GM18511 (cell line): ENCODE results near the gene NDUFS6.
A peak's percentile ranks its signal among the peaks of the same experiment; 100 is the strongest.
"Not testable (repeated sequence)": the region's sequence is repeated elsewhere in the genome, so short reads cannot be mapped to it uniquely, and the experiment has no call there.

ENCODE experiments used
- ATAC-seq: cut with Tn5 transposase; IDR thresholded peaks from one replicate; pipeline ENCODE4 v1.9.1; 2021; ENCODE audit warnings: mild to moderate bottlenecking, moderate library complexity; ENCODE audit not compliant: unreplicated experiment

Gene NDUFS6

DNA sequence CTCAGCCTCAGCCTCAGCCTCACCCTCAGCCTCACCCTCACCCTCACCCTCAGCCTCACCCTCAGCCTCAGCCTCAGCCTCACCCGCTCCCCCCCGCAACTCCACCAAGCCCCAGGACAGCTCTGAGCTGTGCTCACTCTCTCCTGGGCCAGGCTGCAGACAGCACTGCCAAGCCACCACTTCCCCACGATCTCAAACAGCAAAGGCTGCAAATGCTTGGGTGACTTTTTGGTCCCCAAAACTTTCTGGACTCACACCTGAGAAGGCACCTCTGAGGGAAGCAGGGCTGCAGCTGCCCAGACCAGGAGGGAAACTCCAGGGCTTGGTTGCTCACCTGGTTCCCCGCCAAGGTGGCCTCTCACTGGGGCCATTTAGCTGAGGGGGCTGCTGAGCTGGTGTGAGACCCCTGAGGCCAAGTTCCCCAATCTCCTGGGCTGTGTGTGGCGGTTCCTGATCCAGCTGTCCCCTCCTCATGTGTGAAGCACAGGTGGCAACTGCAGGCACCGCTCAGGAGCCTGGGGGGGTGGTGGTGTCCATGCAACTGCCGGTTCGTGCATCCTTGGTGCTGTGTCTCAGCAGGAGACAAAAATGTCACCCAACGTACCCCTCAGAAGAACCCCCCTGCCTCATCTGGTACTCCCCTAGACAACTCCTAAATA is 19.4 kb upstream of the NDUFS6 start:
- no peak for ATAC-seq

DNA sequence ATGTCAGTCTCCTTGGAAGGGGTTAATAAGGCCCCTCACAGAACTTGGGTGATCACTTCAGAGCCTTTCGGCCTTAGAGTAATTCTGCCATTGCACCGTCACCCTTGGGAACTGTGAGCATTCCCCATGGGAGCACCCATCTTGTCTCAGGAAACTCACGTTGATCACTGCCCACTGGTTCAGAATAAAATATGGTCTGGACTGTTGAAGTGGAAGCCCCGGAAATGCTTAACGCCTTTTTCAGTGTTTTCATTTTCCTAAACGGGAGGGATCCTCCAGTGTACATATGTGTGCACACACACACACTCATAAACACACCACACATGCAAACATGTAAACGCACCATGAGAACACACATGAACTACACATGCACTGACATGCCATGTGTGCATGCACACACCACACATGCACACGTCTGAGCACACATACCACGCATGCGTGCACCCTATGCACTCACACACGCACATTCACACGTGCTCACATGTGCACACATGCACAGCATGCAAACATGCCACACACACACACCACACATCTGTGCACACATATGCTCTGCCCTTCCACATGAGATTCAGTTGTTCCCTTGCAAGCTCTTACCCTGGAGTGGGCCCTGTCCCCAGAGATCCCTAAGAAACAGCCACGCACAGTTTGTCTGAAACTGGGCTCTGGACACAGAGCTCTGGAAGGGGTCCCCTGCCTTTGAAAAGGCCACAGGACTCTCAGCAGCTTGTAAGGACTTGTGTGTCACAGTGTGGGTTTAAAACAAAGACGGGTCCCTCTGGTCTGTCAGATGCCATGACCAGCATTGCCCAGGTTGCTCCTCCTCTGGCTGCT is 18.6 kb upstream of the NDUFS6 start:
- no peak for ATAC-seq

DNA sequence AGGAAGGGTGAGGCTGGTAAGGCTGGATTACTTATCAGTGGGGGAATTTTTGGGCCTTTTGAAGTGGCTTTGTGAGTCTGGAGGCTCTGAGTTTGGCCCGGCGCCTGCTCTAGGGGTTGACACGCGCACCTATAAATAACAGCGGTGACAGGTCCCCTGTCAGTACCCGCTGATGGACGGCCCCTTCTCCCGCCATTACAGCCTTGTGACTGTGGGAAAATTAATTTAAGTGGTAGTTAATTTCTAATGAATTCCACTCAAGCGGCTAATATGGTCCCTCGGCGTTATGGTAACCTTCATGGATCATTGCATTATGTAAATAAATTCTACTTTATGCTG is 18.0 kb upstream of the NDUFS6 start:
- peak; percentile 89 for ATAC-seq

DNA sequence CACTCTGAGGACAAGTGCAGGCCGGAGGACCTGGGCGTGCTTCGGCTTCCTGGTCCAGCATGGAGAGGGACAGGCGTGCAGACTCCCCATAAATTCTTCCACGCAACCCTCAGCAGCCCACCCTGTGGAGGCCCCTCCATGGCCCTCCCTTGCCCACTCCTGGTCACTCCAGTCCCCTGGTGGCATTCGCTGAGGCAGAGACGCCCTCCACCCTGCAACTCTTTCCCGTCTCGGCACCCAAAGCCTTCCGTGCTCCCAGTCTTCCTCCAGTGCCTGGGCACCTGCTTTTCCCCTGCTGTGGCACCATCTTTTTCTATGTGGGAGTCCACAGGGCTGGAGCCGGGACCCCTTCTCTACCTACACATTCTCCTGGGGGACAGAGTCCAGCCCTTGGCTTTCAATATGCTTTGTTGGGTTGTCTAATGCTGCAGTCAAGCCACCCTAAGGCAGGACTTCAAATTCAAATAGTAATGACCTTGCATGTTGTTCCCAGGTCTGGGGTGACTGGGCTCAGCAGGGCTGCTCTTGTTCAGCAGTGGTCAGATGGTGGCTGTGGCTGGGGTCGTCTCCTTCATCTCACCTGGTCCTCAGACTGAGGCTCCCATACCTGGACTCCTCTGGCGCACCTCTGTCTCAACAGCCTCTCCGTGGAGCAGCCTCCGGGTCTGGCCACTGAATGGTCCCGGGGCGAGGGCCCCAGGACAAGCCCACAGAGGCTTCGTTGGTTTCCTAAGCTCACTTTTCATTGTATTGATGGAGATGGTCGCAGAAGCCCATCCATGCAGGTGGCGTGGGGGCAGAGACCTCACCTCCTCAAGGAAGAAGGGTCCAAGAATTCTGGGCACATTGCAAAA is 16.8 kb upstream of the NDUFS6 start:
- no peak for ATAC-seq

DNA sequence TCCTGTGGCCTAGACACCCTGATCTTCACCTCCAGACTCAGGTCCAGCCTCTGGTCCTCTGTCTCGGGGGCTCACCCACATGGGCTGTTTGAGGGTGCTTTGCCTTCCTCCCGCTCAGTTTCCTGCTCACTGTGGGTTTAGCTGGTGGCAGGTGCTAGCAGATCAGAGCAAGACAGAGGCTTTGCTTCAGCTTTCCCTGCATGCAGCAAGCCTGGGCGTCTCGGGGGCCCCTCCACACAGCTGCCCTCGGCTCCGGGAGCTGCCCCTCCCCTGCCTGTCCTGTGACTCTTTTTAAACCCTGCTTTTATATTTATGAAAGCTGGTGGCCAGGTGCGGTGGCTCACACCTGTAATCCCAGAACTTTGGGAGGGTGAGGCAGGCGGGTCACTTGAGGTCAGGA is 16.1 kb upstream of the NDUFS6 start:
- no peak for ATAC-seq

DNA sequence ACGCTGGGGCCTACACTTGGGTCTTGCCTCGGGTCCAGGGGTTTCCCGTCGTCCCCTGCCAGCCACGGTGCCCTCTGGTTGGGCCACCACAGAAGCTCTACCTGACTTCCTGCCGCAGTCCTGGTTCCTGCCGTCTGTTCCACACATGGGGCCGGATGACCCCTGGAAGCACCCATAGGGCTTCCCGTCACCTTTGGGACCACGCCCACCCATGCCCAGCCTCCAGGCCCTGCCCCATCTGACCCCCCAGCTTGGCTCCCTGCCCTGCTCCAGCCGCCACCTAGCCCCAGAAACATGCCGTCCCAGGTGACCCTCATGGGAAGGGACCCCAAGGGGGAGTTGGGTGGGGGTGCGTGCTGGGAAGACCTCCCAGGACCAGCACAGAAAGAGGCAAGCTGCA is 15.2 kb upstream of the NDUFS6 start:
- no peak for ATAC-seq

DNA sequence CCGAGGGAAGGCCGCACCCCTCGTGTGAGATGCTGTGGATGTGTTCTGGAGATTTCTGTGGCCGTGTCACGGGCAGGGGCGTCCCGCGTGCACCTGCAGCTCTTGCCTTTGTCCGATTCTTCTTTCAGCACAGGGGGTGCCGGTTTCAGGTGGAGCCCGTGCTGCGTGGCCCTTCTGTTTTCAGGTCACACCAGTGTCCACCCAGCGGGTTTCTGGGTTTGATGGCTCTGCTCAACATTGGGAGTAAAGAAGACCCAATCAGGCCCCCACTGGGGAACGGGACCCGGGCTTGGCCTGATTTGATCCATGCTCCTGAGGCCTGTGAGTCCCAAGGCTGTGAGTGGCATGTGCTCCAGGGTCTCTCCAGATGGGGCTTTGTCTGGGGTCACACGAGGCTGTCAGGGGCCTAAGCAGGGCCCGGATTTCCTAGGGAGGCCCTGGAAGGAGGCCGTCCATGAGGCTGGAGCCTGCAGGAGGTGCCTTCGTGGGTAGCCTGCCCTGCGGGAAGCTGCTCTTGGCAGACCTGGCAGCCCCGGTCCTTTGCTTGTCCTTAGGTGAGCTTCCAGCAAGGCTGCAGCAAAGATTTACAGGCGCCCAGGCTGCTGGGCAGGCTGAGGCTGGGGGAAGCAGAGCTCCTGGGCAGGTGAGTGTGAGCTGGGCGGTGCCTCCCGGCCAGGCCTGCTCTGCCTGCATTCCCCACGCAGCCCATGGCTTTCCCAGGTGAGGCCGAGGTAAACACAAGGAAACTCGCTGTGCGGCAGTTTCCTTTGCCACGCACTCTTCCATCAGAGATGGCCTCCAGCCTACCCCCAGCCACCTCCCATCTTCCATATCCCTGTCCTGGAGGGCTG is 14.4 kb upstream of the NDUFS6 start:
- ATAC-seq: no peak

DNA sequence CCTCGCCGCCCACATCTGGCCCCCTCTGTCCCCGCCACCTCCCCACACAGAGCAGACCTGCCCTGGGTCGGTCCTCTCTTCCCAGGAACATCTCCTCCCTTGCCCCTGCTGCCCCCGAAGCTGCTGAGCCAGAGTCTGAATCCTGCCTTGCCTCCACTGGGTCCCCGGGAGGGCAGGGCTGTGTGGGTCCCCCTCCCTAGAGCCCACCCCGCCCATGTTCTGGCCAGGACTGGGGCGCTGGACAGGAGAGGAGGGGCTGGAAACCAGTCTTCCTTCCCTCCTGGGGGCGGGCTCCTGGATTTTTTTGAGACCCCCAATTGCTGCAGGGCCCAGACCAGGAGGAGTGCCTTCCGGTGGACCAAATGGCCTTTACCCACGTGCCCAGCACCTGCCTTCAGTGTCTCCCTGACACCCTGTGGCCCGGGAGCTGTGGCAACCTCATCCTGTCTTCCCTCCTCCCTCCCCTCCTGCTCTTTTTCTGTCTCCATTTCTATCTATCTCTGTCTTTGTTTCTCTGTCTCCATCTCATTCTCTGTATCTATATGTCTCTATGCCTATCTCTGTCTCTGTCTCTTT is 13.6 kb upstream of the NDUFS6 start:
- ATAC-seq: no peak

DNA sequence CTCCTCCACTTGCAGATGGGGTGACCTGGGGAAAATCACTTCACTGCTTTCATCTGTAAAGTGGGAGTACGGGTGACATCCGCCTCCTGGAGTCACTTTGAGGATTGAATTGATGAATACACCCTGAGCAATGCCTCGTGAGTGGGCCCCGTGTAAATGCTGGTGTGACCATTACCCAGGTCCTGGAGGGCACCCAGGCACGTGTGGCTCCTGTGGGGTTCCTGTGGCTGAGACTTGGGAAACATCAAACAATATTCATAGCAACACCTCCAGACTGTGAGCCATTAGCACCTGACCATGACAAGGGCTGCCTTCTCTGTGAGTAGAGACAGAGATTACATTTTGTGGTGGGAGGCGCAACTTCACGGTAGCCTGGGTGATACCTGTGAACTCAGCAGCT is 13.0 kb upstream of the NDUFS6 start:
- no peak for ATAC-seq

DNA sequence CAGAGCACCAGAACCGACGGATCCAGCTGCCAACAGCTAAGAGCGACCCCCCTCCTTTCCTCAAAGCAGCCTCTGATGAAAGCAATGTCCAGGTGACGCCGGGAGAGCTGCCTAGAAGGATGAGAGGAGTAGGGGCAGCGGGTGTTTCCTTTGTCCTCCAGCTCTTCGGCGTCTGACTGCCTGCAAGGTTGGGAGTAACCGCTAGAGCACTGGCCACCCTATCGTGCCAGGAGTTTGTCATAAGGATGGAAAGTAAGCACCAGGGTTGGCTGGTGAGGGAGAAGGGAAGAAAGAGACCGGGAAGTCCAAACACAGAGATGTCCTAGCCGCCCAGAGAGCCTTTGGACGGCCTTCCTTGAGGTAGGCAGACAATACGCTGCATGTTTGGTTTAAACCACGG is 12.4 kb upstream of the NDUFS6 start:
- ATAC-seq: no peak

DNA sequence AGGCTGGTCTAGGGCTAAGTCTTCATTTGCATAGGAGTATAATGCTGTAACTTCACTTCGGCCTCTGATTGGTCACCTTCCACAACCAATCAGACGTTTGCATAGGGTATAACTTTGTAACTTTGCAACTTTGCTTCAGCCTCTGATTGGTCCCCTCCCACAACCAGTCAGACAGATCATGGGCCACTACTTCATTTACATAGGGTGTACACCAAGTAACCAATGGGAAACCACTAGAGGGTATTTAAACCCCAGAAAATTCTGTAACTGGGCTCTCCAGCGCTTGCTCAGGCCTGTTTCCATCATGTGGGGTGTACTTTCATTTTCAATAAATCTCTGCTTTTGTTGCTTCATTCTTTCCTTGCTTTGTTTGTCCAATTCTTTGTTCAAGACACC is 11.8 kb upstream of the NDUFS6 start:
- ATAC-seq: not testable (repeated sequence)

DNA sequence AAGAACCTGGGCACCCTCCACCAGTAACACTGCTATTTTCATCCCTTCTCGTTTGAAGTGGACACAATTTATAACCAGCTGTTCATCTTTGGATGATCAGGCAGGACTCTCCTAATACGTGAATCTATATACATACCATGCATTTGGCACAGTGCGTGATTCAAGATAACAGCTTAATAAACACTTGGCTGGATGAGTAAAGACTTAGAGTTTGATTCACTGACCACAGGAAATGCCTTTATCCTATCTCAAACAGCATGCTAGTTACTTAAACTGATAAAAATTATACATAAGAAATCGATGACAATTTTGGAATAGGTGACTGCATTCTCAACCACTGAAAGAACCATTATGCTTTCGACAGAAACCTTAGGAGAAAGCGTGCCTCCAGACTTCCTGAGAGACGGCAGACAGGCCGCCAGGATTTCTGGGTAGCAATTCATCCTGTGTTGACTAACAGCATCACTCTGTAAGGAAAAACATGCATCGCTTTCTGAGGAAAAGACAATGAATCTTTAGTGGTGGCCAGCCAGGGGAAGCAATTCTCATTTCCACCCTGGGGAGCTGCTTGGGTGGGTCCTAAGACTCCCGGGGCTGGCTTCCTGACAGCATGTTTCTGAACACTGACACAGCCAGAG is 11.3 kb upstream of the NDUFS6 start:
- ATAC-seq: no peak

DNA sequence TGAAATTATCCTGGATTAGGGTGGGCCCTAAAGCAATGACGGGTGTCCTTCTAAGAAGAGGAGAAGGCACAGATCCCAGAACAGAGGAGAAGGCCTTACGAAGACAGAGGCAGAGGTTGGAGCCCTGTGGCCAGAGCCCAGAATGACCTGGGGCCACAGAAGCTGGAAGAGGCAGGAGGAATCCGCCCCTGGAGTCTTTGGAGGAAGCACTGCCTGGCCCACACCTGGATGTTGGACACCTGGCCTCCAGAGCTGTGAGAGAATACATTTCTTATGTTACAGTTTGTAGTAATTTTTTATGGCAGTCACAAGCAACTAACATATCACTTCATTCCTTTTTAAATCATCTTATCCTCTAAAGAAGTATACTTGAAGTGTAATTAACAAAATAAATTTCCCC is 10.0 kb upstream of the NDUFS6 start:
- no peak for ATAC-seq

DNA sequence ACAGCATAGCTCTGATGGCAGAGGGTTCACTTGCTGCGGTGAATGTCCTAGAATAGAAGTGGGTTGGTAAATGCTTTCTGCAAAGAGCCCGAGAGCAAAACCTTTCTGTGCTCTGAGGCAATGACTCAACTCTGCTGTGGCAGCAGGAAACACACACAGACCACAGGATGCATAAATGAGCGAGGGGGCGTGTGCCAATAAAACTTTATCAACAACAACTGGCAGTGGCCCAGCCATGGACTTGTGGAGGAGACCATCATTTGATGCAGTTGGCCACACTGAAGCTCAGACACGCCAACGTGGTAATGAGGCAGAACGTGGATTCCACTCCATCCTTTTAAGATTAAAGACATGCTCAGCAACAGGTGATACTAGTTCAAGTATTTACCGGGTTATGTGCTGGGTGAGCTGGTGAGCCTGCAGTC is 8.4 kb upstream of the NDUFS6 start:
- peak; percentile 97 for ATAC-seq

DNA sequence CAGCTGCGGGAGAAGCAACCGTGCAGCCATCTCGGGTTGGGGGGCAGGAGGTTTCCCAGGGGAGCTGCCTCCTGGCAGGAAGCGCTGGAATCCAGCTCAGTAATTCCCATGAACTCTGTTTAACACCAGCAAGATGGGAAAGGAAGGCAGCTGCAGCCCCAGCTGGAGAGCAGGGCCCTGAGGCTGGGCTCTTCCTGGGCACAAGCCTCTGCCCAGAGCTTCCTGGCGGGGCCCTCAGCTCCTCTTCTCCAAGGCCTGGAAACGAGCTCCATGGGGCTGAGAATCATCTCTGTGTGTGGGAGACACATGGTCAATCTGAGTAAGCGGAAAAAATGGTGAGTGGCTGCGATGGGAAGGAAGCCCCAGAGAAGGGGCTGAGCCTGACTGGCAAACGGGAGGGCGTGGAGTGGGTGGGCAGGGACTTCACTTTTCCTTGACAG is 7.9 kb upstream of the NDUFS6 start:
- ATAC-seq: no peak

DNA sequence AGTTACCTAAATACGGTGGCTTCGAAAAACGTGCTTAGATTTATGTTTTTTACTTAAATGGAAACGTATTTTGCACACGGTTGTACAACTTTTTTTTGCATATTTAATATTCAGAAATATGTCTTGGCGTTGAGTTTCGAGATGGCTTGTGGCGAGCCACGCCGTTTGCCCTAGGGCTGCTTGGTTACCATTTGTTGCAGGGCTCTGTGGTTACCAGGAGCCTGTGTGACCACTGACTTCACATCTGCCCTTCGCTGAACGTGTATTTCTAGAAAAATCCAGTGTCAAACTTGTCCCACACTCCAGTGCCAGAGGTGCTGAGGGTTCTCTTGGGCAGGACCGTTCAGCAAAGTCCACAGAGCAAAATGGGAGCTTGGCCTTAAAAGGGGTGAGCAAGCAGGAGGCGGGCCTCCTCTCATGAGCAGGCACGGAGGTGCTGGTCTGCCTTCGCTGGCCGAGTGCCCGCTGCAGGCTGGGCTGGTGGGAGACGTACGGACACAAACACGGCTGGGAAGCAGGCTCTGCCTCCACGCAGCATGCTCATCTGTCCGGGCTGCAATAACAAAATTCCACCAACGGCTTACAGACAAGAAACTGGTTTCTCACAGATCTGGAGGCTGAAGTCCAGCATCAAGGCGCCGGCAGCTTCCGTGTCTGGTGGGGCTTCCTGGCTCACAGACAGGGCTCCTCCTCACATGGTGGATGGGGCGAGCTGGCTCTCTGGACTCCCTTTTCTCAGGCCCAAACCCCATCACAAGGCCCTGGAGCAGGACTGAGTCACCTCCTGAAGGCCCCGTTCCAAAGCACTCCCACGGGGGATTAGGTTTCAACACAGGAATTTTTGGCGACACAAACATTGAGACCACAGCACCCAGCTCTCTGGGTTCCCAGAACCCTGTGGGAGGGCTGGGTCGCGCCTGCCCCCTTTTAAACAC is 7.0 kb upstream of the NDUFS6 start:
- ATAC-seq: no peak

DNA sequence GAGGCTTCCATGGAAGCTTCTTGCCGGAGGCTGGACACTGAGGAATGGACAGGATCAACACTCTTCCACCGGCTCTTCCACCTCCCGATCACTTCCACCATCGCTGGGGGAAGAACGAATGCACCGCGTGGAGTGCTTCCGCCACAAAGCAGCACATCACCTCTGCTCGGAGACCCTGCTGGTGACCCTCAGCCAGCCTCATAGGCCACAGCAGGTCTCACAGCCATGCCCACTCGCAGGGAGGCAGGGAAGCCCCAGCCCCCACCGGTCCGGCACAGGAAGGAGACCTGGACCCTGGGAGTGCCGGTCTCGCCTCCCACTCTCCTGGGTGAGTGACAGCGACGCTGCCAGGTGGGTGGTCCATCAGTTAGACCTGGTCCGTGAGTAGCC is 6.3 kb upstream of the NDUFS6 start:
- ATAC-seq: no peak

DNA sequence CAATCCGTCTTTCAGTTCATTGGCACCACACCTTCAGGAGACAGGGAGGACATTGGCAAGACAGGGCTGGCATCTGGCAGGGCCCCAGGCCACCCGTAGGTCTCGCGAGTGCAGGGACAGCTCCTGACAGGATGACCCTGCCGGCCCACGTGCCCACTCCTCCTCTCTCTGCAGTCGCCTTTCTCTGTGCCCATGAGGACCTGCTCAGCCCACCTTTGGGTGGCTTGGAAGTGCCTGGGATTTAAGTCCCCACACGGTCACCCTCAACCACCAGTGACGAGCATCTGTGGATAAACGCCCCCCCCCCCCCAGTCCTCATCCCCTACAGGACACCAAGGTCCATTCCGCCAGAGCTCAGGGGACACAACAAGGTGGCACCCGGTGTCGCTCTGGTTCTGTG is 5.7 kb upstream of the NDUFS6 start:
- no peak for ATAC-seq

DNA sequence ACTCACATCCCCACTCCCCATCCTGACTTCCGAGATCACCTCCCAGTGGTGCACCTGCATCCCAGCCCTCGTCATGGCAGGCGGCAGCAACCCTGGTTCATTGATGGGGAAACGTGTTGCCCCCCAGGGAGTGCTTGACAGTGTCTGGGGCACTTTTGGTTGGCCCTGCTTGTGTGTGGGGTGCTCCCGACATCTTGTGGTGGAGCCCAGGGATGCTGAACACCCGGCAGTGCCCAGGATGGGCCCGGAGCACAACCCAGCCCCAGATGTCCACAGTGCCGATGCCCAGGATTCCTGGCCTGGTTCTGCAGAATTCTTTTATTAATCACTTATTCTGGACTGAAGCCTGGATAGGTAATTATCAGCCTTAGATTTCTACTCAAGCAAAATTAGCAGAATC is 5.3 kb upstream of the NDUFS6 start:
- ATAC-seq: no peak
